ENCODE measurements around the gene MIEF1.
A peak's percentile ranks its signal among the peaks of the same experiment; 100 is the strongest.

Gene MIEF1

DNA sequence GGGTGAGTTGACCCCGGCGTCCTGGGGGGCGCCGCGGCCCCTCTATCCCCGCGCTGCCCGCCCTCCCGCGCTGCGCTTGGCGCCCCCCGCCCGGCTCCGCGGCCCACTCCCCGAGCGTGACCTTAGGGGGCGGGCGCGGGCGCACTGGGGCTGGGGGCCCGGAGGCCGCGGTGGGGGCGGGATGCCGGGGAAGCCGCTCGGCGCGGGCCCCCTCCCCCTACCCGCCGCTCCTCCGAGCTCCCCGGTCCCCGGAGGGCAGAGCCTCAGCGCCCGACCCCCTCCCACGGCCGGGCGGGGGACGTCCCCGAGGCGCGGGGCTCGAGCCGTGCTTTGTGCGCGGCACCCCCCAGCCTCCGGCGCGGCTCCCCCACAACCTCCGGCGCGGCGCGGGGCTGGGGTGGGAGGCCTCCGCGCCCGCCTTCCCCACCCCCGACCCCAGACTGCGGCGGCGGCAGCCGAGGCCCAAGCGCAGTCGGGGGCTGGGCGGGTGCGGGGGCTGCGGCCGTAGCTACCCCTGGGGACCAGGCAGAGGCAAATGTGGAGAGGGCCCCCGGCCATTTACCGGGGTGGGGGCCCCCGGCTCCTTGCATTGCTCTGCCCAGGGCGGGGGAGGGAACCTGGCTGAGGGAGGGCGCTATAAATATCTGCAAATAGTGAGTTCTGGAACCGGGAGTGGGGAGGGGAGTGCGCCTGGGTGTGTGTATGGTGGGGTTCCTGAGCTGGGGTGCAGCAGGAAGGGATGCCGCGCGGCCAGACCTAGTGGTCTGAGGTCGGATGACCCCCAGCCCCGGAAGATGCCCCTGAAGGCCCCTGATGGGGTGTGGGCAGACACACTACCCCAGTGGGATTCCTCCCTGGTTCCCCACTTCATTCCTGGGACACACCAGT lies 44.3 kb upstream of the MIEF1 start:
- H3K4me3 ChIP-seq (ENCODE audit: low read depth, low read length), result peak overlapping the region; percentile 55
- TF ChIP-seq, protein P1, sequence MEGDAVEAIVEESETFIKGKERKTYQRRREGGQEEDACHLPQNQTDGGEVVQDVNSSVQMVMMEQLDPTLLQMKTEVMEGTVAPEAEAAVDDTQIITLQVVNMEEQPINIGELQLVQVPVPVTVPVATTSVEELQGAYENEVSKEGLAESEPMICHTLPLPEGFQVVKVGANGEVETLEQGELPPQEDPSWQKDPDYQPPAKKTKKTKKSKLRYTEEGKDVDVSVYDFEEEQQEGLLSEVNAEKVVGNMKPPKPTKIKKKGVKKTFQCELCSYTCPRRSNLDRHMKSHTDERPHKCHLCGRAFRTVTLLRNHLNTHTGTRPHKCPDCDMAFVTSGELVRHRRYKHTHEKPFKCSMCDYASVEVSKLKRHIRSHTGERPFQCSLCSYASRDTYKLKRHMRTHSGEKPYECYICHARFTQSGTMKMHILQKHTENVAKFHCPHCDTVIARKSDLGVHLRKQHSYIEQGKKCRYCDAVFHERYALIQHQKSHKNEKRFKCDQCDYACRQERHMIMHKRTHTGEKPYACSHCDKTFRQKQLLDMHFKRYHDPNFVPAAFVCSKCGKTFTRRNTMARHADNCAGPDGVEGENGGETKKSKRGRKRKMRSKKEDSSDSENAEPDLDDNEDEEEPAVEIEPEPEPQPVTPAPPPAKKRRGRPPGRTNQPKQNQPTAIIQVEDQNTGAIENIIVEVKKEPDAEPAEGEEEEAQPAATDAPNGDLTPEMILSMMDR (conservative IDR thresholded peaks at IDR 0.05; ENCODE audit: low read depth, low read length), result no peak
- no peak for DNase-seq (ENCODE audit: low read depth)

DNA sequence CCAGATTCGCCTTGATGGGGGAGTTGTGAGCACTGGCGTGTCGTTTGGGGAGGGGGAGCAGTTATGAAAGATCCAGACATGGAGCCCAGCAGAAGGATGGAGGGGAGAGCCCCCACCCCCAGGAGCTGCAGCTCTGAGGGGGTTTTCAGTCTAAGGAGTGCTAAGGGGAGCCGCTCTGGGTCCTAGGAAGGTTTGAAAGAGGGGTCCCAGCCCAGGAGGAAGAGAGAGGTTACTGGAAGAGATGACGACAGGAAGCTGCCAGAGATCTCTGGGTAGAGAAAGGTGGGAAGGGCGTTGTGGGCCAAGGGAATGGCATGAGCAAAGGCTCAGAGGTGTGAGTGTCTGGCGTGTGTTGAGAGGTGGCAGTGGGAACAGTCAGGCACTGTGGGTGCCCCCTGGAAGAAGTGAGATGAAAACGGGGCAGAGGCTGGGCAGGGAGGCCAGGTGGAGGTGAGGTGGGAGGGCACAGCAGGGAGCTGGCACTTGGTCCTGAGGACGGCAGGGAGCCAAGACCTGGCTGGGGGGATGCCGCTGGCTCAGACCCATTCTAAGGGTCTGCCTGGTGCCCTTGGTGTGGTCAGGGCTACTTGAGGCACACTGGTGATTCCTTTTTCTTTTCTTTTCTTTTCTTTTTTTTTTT lies 43.5 kb upstream of the MIEF1 start:
- TF ChIP-seq, protein P1 (conservative IDR thresholded peaks at IDR 0.05; ENCODE audit: low read depth, low read length), result no peak
- H3K4me3 ChIP-seq (ENCODE audit: low read depth, low read length), result peak overlapping the region; percentile 55
- no peak for DNase-seq (ENCODE audit: low read depth)

DNA sequence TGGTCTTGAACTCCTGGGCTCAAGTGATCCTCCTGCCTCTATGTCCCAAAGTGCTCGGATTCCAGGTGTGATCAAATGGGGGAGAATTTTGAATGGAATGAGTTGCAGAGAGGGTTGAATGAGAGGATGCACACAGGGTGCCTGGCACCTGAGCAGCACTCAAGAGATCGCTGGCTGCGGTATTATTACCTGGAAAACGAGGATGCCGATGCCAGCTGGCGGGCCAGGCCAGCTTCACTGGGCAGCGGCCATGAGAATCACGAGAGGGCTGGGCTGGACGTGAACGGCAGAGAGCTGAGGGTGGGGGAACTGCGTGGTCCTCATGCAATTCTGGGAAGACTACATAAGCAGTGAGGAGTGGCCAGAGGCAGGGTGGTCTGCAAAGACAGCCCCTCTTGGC lies 42.4 kb upstream of the MIEF1 start:
- DNase-seq (ENCODE audit: low read depth), result no peak
- no peak overlapping the region for H3K4me3 ChIP-seq (ENCODE audit: low read depth, low read length)
- TF ChIP-seq, protein P1 (conservative IDR thresholded peaks at IDR 0.05; ENCODE audit: low read depth, low read length), result no peak

DNA sequence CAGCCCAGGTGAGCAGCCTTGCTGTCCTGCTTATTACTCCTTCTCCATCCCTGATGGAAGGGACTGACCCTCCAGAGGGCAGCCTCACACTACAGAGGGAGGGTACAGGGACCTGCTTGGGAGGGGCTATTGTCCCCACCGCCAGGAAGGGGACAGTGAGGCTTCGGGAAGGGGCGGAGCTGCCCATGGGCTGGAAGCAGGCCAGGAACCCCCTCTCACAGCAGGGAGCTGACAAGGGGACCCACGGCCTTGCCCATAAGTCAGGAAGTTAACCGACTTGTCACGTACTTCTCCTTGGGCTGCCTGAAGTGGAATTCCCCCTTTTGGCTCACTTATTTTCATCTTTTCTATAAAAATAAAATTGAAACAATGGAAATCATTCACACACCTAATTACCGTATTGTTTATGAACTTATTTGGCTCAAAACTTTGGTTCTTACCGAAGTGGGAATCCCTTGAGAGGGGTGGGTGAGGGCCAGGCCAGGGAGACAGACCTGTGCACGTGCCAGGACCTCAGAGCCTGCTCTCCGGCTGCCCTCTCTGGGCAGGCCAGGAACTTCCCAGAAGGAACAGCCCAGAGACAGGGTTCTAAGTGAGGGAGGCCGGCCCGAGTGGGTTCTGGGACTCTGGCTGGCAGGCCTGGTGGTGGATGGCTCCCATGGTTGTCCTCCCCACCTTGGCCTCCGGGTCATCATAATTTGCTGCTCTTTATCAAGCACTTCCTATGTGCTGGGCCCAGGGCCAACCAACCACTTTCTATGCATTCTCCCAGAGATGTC lies 39.5 kb upstream of the MIEF1 start:
- H3K4me3 ChIP-seq (ENCODE audit: low read depth, low read length), result no peak overlapping the region
- no peak for DNase-seq (ENCODE audit: low read depth)
- TF ChIP-seq, protein P1 (conservative IDR thresholded peaks at IDR 0.05; ENCODE audit: low read depth, low read length), result peak; percentile 16

DNA sequence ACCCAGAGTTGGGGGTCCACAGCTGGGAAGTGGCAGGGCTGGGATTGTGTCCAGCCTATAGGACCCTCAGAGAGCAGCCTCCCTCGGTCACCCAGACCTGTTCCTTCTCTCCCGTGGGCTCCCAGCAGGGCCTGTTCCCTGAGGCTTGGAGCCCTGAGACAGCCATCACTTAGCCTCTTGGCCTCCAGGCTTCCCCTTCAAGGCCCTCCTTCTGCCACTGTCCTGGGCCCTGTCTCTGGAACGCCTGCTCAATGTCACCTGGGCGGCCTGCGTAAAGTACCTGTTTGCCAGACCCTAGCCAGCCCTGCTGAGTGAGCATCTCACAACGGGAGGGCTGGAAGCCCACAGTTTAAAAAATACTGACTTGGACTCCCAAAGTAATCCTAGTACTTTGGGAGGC lies 38.8 kb upstream of the MIEF1 start:
- no peak overlapping the region for H3K4me3 ChIP-seq (ENCODE audit: low read depth, low read length)
- TF ChIP-seq, protein P1 (conservative IDR thresholded peaks at IDR 0.05; ENCODE audit: low read depth, low read length), result no peak
- no peak for DNase-seq (ENCODE audit: low read depth)

DNA sequence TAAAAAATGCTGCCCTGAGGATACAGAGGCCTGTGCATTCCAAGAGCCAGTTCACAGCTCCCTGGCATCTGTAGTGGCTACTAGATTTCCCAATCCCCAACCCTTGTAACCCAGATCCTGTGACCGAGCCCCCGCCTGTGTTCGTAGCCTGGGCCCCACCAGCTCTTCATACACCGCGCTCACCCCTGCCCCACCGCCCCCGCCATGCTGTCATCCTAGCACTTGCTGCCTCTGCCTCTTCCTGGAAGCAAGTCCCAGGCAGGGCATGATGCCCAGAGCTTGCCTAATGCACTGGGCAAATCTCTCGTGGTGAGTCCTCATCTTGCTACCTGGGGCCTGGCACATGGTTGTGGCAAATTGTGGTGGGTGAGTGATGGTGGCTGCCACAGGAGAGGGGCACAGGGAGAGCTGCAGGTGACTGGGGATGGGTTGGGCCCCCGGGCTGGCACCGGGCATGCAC lies 38.1 kb upstream of the MIEF1 start:
- TF ChIP-seq, protein P1 (conservative IDR thresholded peaks at IDR 0.05; ENCODE audit: low read depth, low read length), result no peak
- DNase-seq (ENCODE audit: low read depth), result no peak
- no peak overlapping the region for H3K4me3 ChIP-seq (ENCODE audit: low read depth, low read length)
